ENCODE measurements around the gene RPL19.

Gene RPL19

GRCh38 chr17:39229274-39229913 is 29.3 kb downstream of the RPL19 start:
- Histone ChIP-seq H3K9me3 (ENCODE audit: insufficient read depth, low read depth, low read length) (no peaks in the 10 kb centered on the region), H3K27me3 (ENCODE audit: insufficient read depth, low read length) (peaks cover 29% of the 10 kb centered on the region), H3K27ac (ENCODE audit: low read length) (no peak overlapping the region), H3K36me3 (ENCODE audit: insufficient read depth, low read depth, low read length) (no peaks in the 10 kb centered on the region), H3K4me3 (ENCODE audit: low read length) (no peak overlapping the region), H3K4me1 (ENCODE audit: insufficient read depth, low read length) (peaks cover 13% of the 10 kb centered on the region; the same call in 1 of the 2 replicates), H3K9ac (ENCODE audit: low read depth, low read length) (no peak overlapping the region; the same call in 1 of the 2 replicates)

DNA sequence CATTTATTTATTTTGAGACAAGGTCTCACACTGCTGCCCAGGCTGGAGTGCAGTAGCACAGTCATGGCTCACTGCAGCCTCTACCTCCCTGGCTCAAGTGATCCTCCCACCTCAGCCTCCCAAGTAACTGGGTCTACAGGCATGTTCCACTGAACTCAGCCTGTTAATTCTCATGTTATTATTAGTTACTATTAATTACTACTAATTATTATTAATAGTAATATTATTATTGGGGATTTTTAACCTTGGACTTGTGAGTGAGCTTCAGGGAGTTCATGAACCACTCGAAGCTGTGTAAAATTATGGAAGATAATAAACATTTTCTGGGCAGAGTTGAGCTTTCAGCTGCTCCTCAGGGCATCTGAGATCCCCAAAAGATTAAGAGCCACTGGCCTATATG is 30.3 kb downstream of the RPL19 start:
- Histone ChIP-seq H3K27ac (ENCODE audit: low read length) (no peak overlapping the region), H3K4me1 (ENCODE audit: insufficient read depth, low read length) (peaks cover 13% of the 10 kb centered on the region; the same call in 1 of the 2 replicates), H3K9ac (ENCODE audit: low read depth, low read length) (no peak overlapping the region), H3K27me3 (ENCODE audit: insufficient read depth, low read length) (peaks cover 19% of the 10 kb centered on the region), H3K9me3 (ENCODE audit: insufficient read depth, low read depth, low read length) (no peaks in the 10 kb centered on the region), H3K4me3 (ENCODE audit: low read length) (no peak overlapping the region), H3K36me3 (ENCODE audit: insufficient read depth, low read depth, low read length) (no peaks in the 10 kb centered on the region)

DNA sequence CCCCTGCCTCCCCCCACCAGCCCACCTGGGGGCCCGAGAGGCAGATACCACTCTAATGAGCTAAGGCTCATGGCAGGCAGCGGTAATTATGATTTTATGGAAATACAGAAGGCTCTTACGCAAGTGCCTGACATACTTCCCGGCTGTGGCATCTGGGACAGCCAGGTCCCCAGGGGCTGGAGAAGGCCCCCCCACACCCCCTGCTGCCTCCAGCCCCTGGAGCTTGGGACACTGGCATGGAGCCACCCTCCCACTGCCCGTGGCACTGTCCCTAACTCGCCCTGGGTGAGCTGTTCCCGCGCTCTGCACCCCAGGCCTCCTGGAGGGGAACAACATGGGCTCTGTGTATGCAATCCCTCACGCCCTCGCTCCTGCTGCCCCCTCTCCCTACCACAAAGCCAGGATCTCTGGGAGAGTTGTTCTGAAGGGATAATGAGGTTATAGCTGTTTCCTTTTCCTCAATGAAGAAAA is 31.0 kb downstream of the RPL19 start:
- no peak overlapping the region for H3K27ac ChIP-seq (ENCODE audit: low read length)
- no peaks in the 10 kb centered on the region for H3K36me3 ChIP-seq (ENCODE audit: insufficient read depth, low read depth, low read length)
- peaks cover 12% of the 10 kb centered on the region; the same call in 1 of the 2 replicates for H3K4me1 ChIP-seq (ENCODE audit: insufficient read depth, low read length)
- H3K9ac ChIP-seq (ENCODE audit: low read depth, low read length): no peak overlapping the region
- H3K4me3 ChIP-seq (ENCODE audit: low read length): no peak overlapping the region
- no peaks in the 10 kb centered on the region for H3K9me3 ChIP-seq (ENCODE audit: insufficient read depth, low read depth, low read length)
- peaks cover 15% of the 10 kb centered on the region for H3K27me3 ChIP-seq (ENCODE audit: insufficient read depth, low read length)

- H3K36me3 ChIP-seq (ENCODE audit: insufficient read depth, low read depth, low read length): no peaks in the 10 kb centered on the region
- no peak overlapping the region for H3K9ac ChIP-seq (ENCODE audit: low read depth, low read length)
- H3K4me1 ChIP-seq (ENCODE audit: insufficient read depth, low read length): peaks cover 8% of the 10 kb centered on the region; the same call in 1 of the 2 replicates
- H3K4me3 ChIP-seq (ENCODE audit: low read length): peak overlapping the region; percentile 59
- H3K27me3 ChIP-seq (ENCODE audit: insufficient read depth, low read length): peaks cover 9% of the 10 kb centered on the region
- H3K27ac ChIP-seq (ENCODE audit: low read length): no peak overlapping the region
- no peaks in the 10 kb centered on the region for H3K9me3 ChIP-seq (ENCODE audit: insufficient read depth, low read depth, low read length)
Measured at GRCh38 chr17:39231591-39232551, 31.8 kb downstream of the RPL19 start.

DNA sequence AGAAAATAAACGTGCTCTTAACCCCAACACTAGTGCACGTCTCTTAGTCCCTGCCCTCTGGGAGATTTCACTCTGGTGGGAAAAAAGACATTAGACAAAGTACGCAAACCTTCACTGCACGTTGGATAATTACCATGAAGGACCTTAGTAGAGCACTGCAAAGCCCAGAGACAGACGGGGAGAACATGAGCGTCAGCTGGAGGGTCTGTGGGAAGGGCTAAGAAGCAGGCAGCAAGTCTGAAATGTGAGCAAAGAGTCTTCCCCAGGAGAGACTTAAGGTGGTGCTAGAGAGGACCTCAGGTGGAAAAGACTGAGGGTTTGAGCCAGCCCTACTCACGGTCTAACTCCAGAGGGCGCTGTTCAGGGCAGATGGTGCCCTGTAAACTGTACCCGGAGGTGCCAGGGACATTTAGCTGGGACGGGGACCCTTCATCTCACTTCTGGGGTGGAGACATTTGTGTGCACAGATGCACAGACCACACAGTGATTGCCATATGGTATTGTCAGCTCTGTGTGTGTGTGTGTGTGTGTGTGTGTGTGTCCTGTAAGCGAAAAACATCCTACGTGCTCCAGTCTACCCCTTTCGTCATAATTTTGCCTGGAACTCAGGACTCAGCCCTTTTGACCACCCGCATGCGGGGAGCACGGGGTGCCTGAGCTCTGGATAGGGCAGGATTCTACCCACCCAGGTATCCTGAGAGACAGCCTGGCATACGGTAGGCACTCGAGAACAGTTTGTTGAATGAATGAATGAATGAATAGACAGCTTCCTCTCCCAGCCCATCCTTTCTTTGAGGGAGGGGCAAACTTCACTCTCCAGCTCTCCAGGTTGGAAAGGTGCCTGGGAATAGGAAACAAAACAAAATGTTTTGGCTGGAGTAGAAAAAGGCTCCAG is 35.7 kb downstream of the RPL19 start:
- no peaks in the 10 kb centered on the region for H3K9me3 ChIP-seq (ENCODE audit: insufficient read depth, low read depth, low read length)
- H3K36me3 ChIP-seq (ENCODE audit: insufficient read depth, low read depth, low read length): no peaks in the 10 kb centered on the region
- H3K4me1 ChIP-seq (ENCODE audit: insufficient read depth, low read length): peaks cover 8% of the 10 kb centered on the region; the same call in 1 of the 2 replicates
- no peak overlapping the region for H3K27ac ChIP-seq (ENCODE audit: low read length)
- no peak overlapping the region for H3K9ac ChIP-seq (ENCODE audit: low read depth, low read length)
- peaks cover 9% of the 10 kb centered on the region for H3K27me3 ChIP-seq (ENCODE audit: insufficient read depth, low read length)
- H3K4me3 ChIP-seq (ENCODE audit: low read length): no peak overlapping the region

DNA sequence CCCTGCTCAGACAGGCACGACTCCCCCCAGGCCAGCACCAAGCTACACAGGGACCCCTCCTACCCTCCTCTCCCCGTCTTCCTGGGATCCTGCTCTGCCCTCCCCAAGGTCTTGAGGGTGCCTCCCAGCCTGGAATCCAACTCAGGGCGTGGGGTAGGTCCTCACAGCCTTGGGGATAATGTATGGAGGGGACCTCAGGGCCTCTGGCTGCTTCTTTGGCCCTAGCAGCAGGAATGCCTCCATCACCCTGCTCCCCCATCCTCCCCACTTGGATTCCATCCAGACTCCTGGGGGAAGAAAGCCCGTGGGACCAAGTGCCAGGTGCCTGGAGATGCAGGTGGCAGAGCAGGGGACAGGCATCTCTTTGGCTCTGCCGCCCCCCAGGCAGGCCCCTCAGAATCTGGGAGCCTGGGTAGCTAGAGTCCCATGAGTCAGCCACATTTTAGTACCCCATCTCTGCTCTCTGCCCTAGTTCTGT is 36.4 kb downstream of the RPL19 start:
- peaks cover 9% of the 10 kb centered on the region for H3K27me3 ChIP-seq (ENCODE audit: insufficient read depth, low read length)

GRCh38 chr17:39236981-39237441 is 36.9 kb downstream of the RPL19 start:
- Histone ChIP-seq H3K4me1 (ENCODE audit: insufficient read depth, low read length) (no peaks in the 10 kb centered on the region; the same call in 1 of the 2 replicates), H3K9ac (ENCODE audit: low read depth, low read length) (no peak overlapping the region), H3K27ac (ENCODE audit: low read length) (no peak overlapping the region), H3K27me3 (ENCODE audit: insufficient read depth, low read length) (peaks cover 9% of the 10 kb centered on the region), H3K4me3 (ENCODE audit: low read length) (no peak overlapping the region), H3K9me3 (ENCODE audit: insufficient read depth, low read depth, low read length) (no peaks in the 10 kb centered on the region), H3K36me3 (ENCODE audit: insufficient read depth, low read depth, low read length) (no peaks in the 10 kb centered on the region)

More for the DNA sequence above, 36.4 kb downstream of the RPL19 start:
- Histone ChIP-seq H3K27ac (ENCODE audit: low read length) (no peak overlapping the region), H3K36me3 (ENCODE audit: insufficient read depth, low read depth, low read length) (no peaks in the 10 kb centered on the region), H3K9me3 (ENCODE audit: insufficient read depth, low read depth, low read length) (no peaks in the 10 kb centered on the region), H3K9ac (ENCODE audit: low read depth, low read length) (no peak overlapping the region), H3K4me1 (ENCODE audit: insufficient read depth, low read length) (peaks cover 5% of the 10 kb centered on the region; the same call in 1 of the 2 replicates), H3K4me3 (ENCODE audit: low read length) (no peak overlapping the region)

DNA sequence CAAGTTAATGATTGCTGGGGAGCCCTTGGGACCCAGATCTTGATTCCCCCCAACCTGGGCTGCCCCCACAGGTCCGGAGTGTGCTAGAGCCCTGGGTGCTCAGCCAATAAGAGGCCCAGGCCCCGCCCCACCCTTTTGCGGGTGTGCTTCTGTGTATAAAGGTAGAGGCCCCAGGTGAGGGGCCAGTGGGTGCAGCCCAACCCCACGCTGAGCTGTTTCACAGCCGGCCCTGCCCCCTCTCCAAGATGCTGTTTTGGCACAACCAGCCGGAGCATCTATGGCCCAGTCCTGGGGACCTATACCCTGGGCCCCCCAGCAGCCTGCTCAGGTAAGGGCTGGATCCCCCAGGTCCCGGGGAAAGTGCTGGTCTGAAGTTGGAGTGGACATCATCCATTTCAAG is 37.5 kb downstream of the RPL19 start:
- Histone ChIP-seq H3K9ac (ENCODE audit: low read depth, low read length) (no peak overlapping the region), H3K9me3 (ENCODE audit: insufficient read depth, low read depth, low read length) (no peaks in the 10 kb centered on the region), H3K4me3 (ENCODE audit: low read length) (no peak overlapping the region), H3K36me3 (ENCODE audit: insufficient read depth, low read depth, low read length) (no peaks in the 10 kb centered on the region), H3K4me1 (ENCODE audit: insufficient read depth, low read length) (no peaks in the 10 kb centered on the region), H3K27me3 (ENCODE audit: insufficient read depth, low read length) (peaks cover 4% of the 10 kb centered on the region; the same call in 1 of the 2 replicates), H3K27ac (ENCODE audit: low read length) (no peak overlapping the region)

DNA sequence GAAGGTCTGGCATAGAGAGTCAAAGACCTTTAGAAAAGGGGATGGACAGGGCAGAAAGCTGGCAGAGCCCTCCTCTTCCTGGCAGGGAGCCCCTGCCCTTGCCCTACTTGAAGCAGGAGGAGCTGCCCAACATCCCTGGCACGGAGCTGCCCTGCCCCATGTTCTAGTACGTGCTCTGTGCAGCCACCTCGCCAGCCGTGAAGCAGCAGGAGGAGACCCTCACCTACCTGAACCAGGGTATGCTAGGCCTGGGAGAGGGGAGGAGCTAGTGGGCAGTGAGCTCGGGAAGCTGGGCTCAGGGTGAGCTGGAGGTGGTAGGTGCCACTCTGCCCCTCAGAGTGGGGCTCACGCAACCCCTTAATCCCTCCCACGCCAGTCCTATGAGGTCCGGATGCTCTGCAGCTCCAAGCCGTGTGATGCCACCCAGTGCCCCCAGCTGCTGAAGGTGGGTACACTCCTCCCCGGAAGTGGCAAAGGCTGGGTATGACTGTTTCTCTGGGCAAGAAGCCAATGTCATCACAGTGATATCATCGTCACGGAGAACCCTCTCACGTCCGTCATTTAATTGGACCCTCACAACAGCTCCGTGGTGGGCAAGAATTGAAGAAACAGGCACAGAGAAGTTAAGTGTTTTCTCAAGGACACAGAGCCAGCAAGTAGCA is 38.4 kb downstream of the RPL19 start:
- H3K27me3 ChIP-seq (ENCODE audit: insufficient read depth, low read length): no peaks in the 10 kb centered on the region; the same call in 1 of the 2 replicates
- no peaks in the 10 kb centered on the region for H3K4me1 ChIP-seq (ENCODE audit: insufficient read depth, low read length)
- H3K4me3 ChIP-seq (ENCODE audit: low read length): no peak overlapping the region
- no peak overlapping the region for H3K9ac ChIP-seq (ENCODE audit: low read depth, low read length)
- H3K27ac ChIP-seq (ENCODE audit: low read length): no peak overlapping the region
- no peaks in the 10 kb centered on the region for H3K9me3 ChIP-seq (ENCODE audit: insufficient read depth, low read depth, low read length)
- no peaks in the 10 kb centered on the region for H3K36me3 ChIP-seq (ENCODE audit: insufficient read depth, low read depth, low read length)

GRCh38 chr17:39239640-39240314 is 39.7 kb downstream of the RPL19 start:
- H3K9ac ChIP-seq (ENCODE audit: low read depth, low read length): no peak overlapping the region; the same call in 1 of the 2 replicates
- peaks cover 4% of the 10 kb centered on the region; the same call in 1 of the 2 replicates for H3K4me1 ChIP-seq (ENCODE audit: insufficient read depth, low read length)

More at GRCh38 chr17:39239640-39240314, 39.7 kb downstream of the RPL19 start:
- Histone ChIP-seq H3K4me3 (ENCODE audit: low read length) (peak overlapping the region; percentile 52; the same call in 1 of the 2 replicates), H3K27me3 (ENCODE audit: insufficient read depth, low read length) (no peaks in the 10 kb centered on the region; the same call in 1 of the 2 replicates), H3K9me3 (ENCODE audit: insufficient read depth, low read depth, low read length) (no peaks in the 10 kb centered on the region), H3K27ac (ENCODE audit: low read length) (no peak overlapping the region), H3K36me3 (ENCODE audit: insufficient read depth, low read depth, low read length) (no peaks in the 10 kb centered on the region)
